GM12878 (cell line): ENCODE results near the gene IL17F. TPM values are rescaled to one million over a fixed set of nuclear protein-coding genes. Genes with fewer than 3 reads are reported as not detected.
A peak's percentile ranks its signal among the peaks of the same experiment; 100 is the strongest.

Experiments used
- ATAC-seq: fragments of 200-7000 bp; cut with Tn5 transposase; 3 replicates; pipeline ENCODE4 v1.9.1; 2020; ENCODE audit warnings: mild to moderate bottlenecking, moderate library complexity
- BruUV-seq: library from RNA; stranded (reverse); fragments of 400-500 nt; replicated peaks from 2 replicates; lab custom pipeline; 2021; lab: Mats Ljungman, UMichigan
- CTCF ChIA-PET: fragments of 300-600 bp; sonication (Branson Sonifier 250); formaldehyde crosslinking; extraction: SDS; loops from one replicate; lab custom pipeline; 2021; ENCODE audit warnings: inconsistent platforms; lab: Yijun Ruan, JAX
- POLR2A ChIA-PET: fragments of 350-600 bp; formaldehyde crosslinking; extraction: SDS; loops from one replicate; lab custom pipeline; 2021; ENCODE audit warnings: inconsistent platforms; lab: Charles Lee
- RAD21 ChIA-PET: fragments of 300-600 bp; sonication (Branson Sonifier 250); formaldehyde crosslinking; loops from one replicate; lab custom pipeline; 2023; ENCODE audit warnings: antibody characterized with exemption; ENCODE audit not compliant: unreplicated experiment; lab: Charles Lee
- SMC1A ChIA-PET: fragments of 300-600 bp; sonication (Branson Sonifier 250); formaldehyde crosslinking; loops from one replicate; lab custom pipeline; 2023; ENCODE audit not compliant: unreplicated experiment, uncharacterized antibody; lab: Charles Lee
- DNase-seq: peaks from one replicate; pipeline ENCODE4 v3.0.0-alpha.2; 2011; ENCODE audit warnings: low read depth, low spot score
- FAIRE-seq: peaks from 3 replicates; lab custom pipeline; 2011; peaks lifted over from hg19 to GRCh38; lab: Jason Lieb, UNC
- H2AFZ ChIP-seq: 2 replicates; pipeline ENCODE4 v1.6.0; 2011; ENCODE audit warnings: low read depth, low read length, control low read depth; ENCODE audit not compliant: control insufficient read depth
- H3K27ac ChIP-seq: 2 replicates; pipeline ENCODE4 v1.5.1; 2011; ENCODE audit warnings: control low read depth; ENCODE audit not compliant: control insufficient read depth, insufficient read depth
- H3K27me3 ChIP-seq, 2 experiments: replicated peaks in 1 of 2; 2 replicates each; pipeline versions ENCODE4 v1.6.0 to v1.6.1; 2011; ENCODE audit warnings: low read length in 1 of 2; ENCODE audit not compliant: control insufficient read depth in 2 of 2, insufficient read depth in 2 of 2
- H3K36me3 ChIP-seq, 2 experiments: 2 replicates each; pipeline ENCODE4 v1.5.1; 2011; ENCODE audit warnings: low read length in 1 of 2; ENCODE audit not compliant: control insufficient read depth in 2 of 2, insufficient read depth in 2 of 2
- H3K4me1 ChIP-seq: 2 replicates; pipeline ENCODE4 v1.6.1; 2011; ENCODE audit warnings: mild to moderate bottlenecking, low read length, moderate library complexity, mixed read lengths; ENCODE audit not compliant: control insufficient read depth, insufficient read depth
- H3K4me2 ChIP-seq: 2 replicates; pipeline ENCODE4 v1.6.0; 2011; ENCODE audit warnings: control low read depth; ENCODE audit not compliant: control insufficient read depth, insufficient read depth
- H3K4me3 ChIP-seq: fragments of 200-600 bp; sonication (generic); 2 replicates; pipeline ENCODE4 v1.5.1; 2016
- H3K79me2 ChIP-seq: 2 replicates; pipeline ENCODE4 v1.6.0; 2011; ENCODE audit warnings: low read length; ENCODE audit not compliant: control insufficient read depth, insufficient read depth
- H3K9ac ChIP-seq: 2 replicates; pipeline ENCODE4 v1.8.0; 2011; ENCODE audit warnings: low read length, control low read depth, mixed read lengths; ENCODE audit not compliant: control insufficient read depth, insufficient read depth
- H3K9me3 ChIP-seq: replicated peaks from 3 replicates; pipeline ENCODE4 v1.5.1; 2011; ENCODE audit warnings: mild to moderate bottlenecking, low read length; ENCODE audit not compliant: control insufficient read depth, insufficient read depth
- H4K20me1 ChIP-seq: 2 replicates; pipeline ENCODE4 v1.6.0; 2011; ENCODE audit not compliant: control insufficient read depth, insufficient read depth
- EP300 ChIP-seq, 2 experiments: fragments of 150-350 bp in 1 of 2; IDR thresholded peaks; 2 replicates each; pipeline ENCODE4 v1.6.1; 2011 to 2012; ENCODE audit warnings: low read depth in 2 of 2, low read length in 2 of 2, borderline replicate concordance in 1 of 2, improper control_type of control experiment in 1 of 2, inconsistent platforms in 1 of 2; ENCODE audit not compliant: control insufficient read depth in 1 of 2
- HCFC1 ChIP-seq: fragments of 150-350 bp; IDR thresholded peaks from 2 replicates; pipeline ENCODE4 v1.6.1; 2014; ENCODE audit warnings: low read length
- KAT2A ChIP-seq: conservative IDR thresholded peaks from 2 replicates; pipeline ENCODE4 v1.6.1; 2011; ENCODE audit warnings: low read depth, low read length; ENCODE audit not compliant: control insufficient read depth
- NKRF ChIP-seq: fragments of 450-650 bp; conservative IDR thresholded peaks from 2 replicates; pipeline ENCODE4 v1.6.1; 2017; ENCODE audit warnings: mild to moderate bottlenecking, moderate library complexity
- NR2C2 ChIP-seq: IDR thresholded peaks from 2 replicates; pipeline ENCODE4 v1.6.1; 2011; ENCODE audit warnings: borderline replicate concordance, low read depth; ENCODE audit not compliant: control insufficient read depth, insufficient read length
- PAX5 ChIP-seq: IDR thresholded peaks from 2 replicates; pipeline ENCODE4 v1.6.1; 2011; ENCODE audit warnings: low read depth, low read length, borderline replicate concordance
- RB1 ChIP-seq: fragments of 450-650 bp; formaldehyde crosslinking; IDR thresholded peaks from 2 replicates; pipeline ENCODE4 v1.6.1; 2017; ENCODE audit warnings: mild to moderate bottlenecking, borderline replicate concordance
- RFX5 ChIP-seq: IDR thresholded peaks from 2 replicates; pipeline ENCODE4 v1.6.1; 2011; ENCODE audit warnings: low read depth, low read length, improper control_type of control experiment
- RUNX3 ChIP-seq: IDR thresholded peaks from 2 replicates; pipeline ENCODE4 v1.6.1; 2012; ENCODE audit warnings: low read length, inconsistent platforms
- WGBS: methylation state at CpG from one replicate; pipeline ENCODE4 v1.1.6; 2016; ENCODE audit warnings: low lambda C conversion rate; ENCODE audit not compliant: insufficient replicate concordance, insufficient coverage; ENCODE audit errors: missing lambda C conversion rate; 5-methylcytosine and 5-hydroxymethylcytosine counted together
- in situ Hi-C: fragments of 300-500 bp; cut with MboI; formaldehyde crosslinking; loops from 9 replicates; pipeline ENCODE4 v1.14.3; 2018; ENCODE audit warnings: mixed read lengths
- intact Hi-C: fragments of 100-400 bp; cut with micrococcal nuclease; formaldehyde crosslinking; loops from one replicate; pipeline ENCODE4 v1.14.2; 2022; ENCODE audit not compliant: unreplicated experiment
- polyA plus RNA-seq, 11 experiments: library from polyadenylated mRNA; depleted of rRNA in 4 of 11; unstranded in 6 of 11; stranded (reverse) in 5 of 11; fragments of >200 nt; fragmentation: Nextera tagmentation in 4 of 11; fragmentation: Illumina TruSeq in 1 of 11; extraction: Ambion mirVana in 4 of 11; extraction: Trizol in 1 of 11; gene quantifications; 1 replicate in 1 of 11; 2 replicates in 10 of 11; pipeline versions ENCODE4 v1.2.1 to v1.2.3, GENCODE V29; 2011 to 2016; ENCODE audit warnings: inconsistent platforms in 2 of 11, missing spikeins in 2 of 11, low read depth in 1 of 11
- total RNA-seq, 4 experiments: library from RNA; depleted of rRNA in 3 of 4; stranded (reverse); fragments of >200 nt in 3 of 4; fragmentation: Illumina TruSeq in 1 of 4; extraction: Trizol in 1 of 4; gene quantifications; 2 replicates each; pipeline versions ENCODE4 v1.2.1 to v1.2.3, GENCODE V29; 2013 to 2021
- TF ChIP-seq, protein P1 (sequence below): IDR thresholded peaks from 2 replicates; pipeline ENCODE4 v1.6.1; 2012; ENCODE audit warnings: improper control_type of control experiment, low read depth, low read length; ENCODE audit not compliant: insufficient replicate concordance

The IL17F gene
- total and polyA plus RNA-seq, 10 of the 15 experiments (the other 5 are each of a cell fraction or from before 2014, with no cell fraction given), result 0.20 TPM; not detected in 9

DNA sequence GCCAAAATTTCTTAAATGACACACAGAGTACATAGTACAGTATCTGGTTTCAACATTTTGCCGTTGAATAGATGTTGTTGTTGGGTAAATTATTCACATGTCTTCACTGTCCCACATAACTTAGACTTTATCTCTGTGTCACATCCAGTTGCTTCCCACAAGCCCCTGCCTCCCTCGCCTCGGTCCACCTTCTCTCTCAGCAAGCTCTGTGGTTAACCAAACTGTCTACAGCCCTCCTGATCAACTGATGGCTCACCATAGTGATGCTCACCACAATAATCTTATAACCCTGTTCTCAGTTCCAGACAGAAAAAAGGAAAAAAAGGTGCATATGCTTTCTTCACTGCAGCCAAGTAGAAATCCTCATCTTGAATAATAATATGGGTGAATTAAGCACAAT is 23.0 kb downstream of the IL17F start:
- ChIA-PET SMC1A (no interaction called here), CTCF (no interaction called here), RAD21 (no interaction called here), POLR2A (no interaction called here)
- Histone ChIP-seq H3K9ac (no peak overlapping the region), H3K9me3 (no peaks in the 10 kb centered on the region), H3K79me2 (no peaks in the 10 kb centered on the region), H4K20me1 (no peaks in the 10 kb centered on the region), H3K36me3 (no peaks in the 10 kb centered on the region), H2AFZ (no peak overlapping the region), H3K27me3 (no peaks in the 10 kb centered on the region; a peak in 1 of 4 replicates), H3K4me2 (no peak overlapping the region), H3K27ac (no peak overlapping the region), H3K4me3 (no peak overlapping the region), H3K4me1 (peaks cover 18% of the 10 kb centered on the region)
- in situ Hi-C loops (no loop called here), intact Hi-C loops (no loop called here)
- no peak for DNase-seq
- BruUV-seq, result no TSS peak
- TF ChIP-seq NR2C2 (no peak), RUNX3 (peak; percentile 79), PAX5 (peak; percentile 57; the same call in 1 of the 2 replicates), HCFC1 (no peak)
- peak; percentile 28; the same call in 1 of the 3 replicates for ATAC-seq
- FAIRE-seq, result no peak
- WGBS, result 0% methylated on average over 3 of the region's 3 CpGs

GRCh38 chr6:52217761-52218160 is 26.5 kb downstream of the IL17F start:
- ChIA-PET POLR2A (no interaction called here), SMC1A (interaction anchor here (0.6 kb wide), 1 partner anchor 825 kb away, joined by 5 read pairs; no protein-coding TSS in a partner anchor), RAD21 (no interaction called here), CTCF (no interaction called here)
- no peak overlapping the region for H2AFZ ChIP-seq
- no TSS peak for BruUV-seq
- DNase-seq (no peak), ATAC-seq (no peak), FAIRE-seq (no peak)
- no peaks in the 10 kb centered on the region for H3K9me3 ChIP-seq
- no peaks in the 10 kb centered on the region for H3K36me3 ChIP-seq
- H3K79me2 ChIP-seq, result no peaks in the 10 kb centered on the region
- no peak overlapping the region for H3K9ac ChIP-seq
- H3K4me1 ChIP-seq, result peaks cover 24% of the 10 kb centered on the region
- in situ Hi-C loops, result no loop called here
- no peak overlapping the region for H3K27ac ChIP-seq
- H3K27me3 ChIP-seq, result no peaks in the 10 kb centered on the region
- no peak overlapping the region for H3K4me2 ChIP-seq
- H3K4me3 ChIP-seq, result no peak overlapping the region
- intact Hi-C loops, result no loop called here
- 38% methylated on average over 2 of the region's 2 CpGs for WGBS
- H4K20me1 ChIP-seq, result no peaks in the 10 kb centered on the region
- no peak for TF ChIP-seq RB1
- TF ChIP-seq NKRF, result no peak
- TF ChIP-seq EP300 (IDR thresholded peaks at IDR 0.05; ENCODE audit: borderline replicate concordance in 1 of 2, control insufficient read depth in 1 of 2, low read depth in 2 of 2, low read length in 2 of 2), result no peak
- TF ChIP-seq RFX5, result no peak
- TF ChIP-seq KAT2A, result no peak
- TF ChIP-seq, protein P1, sequence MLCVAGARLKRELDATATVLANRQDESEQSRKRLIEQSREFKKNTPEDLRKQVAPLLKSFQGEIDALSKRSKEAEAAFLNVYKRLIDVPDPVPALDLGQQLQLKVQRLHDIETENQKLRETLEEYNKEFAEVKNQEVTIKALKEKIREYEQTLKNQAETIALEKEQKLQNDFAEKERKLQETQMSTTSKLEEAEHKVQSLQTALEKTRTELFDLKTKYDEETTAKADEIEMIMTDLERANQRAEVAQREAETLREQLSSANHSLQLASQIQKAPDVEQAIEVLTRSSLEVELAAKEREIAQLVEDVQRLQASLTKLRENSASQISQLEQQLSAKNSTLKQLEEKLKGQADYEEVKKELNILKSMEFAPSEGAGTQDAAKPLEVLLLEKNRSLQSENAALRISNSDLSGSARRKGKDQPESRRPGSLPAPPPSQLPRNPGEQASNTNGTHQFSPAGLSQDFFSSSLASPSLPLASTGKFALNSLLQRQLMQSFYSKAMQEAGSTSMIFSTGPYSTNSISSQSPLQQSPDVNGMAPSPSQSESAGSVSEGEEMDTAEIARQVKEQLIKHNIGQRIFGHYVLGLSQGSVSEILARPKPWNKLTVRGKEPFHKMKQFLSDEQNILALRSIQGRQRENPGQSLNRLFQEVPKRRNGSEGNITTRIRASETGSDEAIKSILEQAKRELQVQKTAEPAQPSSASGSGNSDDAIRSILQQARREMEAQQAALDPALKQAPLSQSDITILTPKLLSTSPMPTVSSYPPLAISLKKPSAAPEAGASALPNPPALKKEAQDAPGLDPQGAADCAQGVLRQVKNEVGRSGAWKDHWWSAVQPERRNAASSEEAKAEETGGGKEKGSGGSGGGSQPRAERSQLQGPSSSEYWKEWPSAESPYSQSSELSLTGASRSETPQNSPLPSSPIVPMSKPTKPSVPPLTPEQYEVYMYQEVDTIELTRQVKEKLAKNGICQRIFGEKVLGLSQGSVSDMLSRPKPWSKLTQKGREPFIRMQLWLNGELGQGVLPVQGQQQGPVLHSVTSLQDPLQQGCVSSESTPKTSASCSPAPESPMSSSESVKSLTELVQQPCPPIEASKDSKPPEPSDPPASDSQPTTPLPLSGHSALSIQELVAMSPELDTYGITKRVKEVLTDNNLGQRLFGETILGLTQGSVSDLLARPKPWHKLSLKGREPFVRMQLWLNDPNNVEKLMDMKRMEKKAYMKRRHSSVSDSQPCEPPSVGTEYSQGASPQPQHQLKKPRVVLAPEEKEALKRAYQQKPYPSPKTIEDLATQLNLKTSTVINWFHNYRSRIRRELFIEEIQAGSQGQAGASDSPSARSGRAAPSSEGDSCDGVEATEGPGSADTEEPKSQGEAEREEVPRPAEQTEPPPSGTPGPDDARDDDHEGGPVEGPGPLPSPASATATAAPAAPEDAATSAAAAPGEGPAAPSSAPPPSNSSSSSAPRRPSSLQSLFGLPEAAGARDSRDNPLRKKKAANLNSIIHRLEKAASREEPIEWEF, result no peak
